Tibial nerve (tissue), 4 donors: ENCODE results near the gene RAPGEF6. TPM values are rescaled to one million over a fixed set of nuclear protein-coding genes. Genes with fewer than 3 reads are reported as not detected.

Experiments used
- DNase-seq, 2 donors: peaks; one replicate each; pipeline ENCODE4 v3.0.0-alpha.2; 2019; ENCODE audit warnings: low spot score in 2 of 2
- H3K27ac ChIP-seq, 4 donors: fragments of 200-600 bp; sonication (generic) in 3 of 4; one replicate each; pipeline ENCODE4 v1.5.1; 2017 to 2019; ENCODE audit warnings: mild to moderate bottlenecking in 1 of 4
- H3K27me3 ChIP-seq, 2 donors: fragments of 200-600 bp; sonication (generic) in 1 of 2; one replicate each; pipeline versions ENCODE4 v1.5.1 to v1.6.0; 2017 to 2019
- H3K36me3 ChIP-seq, 3 donors: fragments of 200-600 bp; sonication (generic); one replicate each; pipeline ENCODE4 v1.5.1; 2018 to 2019
- H3K4me1 ChIP-seq, 4 donors: fragments of 200-600 bp; sonication (generic) in 3 of 4; one replicate each; pipeline ENCODE4 v1.5.1; 2017 to 2019
- H3K4me3 ChIP-seq, 4 donors: fragments of 200-600 bp; sonication (generic) in 3 of 4; one replicate each; pipeline ENCODE4 v1.5.1; 2017 to 2019; ENCODE audit warnings: mild to moderate bottlenecking in 1 of 4, moderate library complexity in 1 of 4
- H3K9me3 ChIP-seq, 4 donors: fragments of 200-600 bp; sonication (generic) in 3 of 4; one replicate each; pipeline ENCODE4 v1.5.1; 2017 to 2019
- EP300 ChIP-seq, 2 donors: sonication (generic); formaldehyde crosslinking; IDR thresholded peaks; one replicate each; pipeline ENCODE4 v1.6.1; 2017; ENCODE audit warnings: antibody characterized with exemption in 2 of 2, mild to moderate bottlenecking in 1 of 2
- POLR2A ChIP-seq, 2 donors: fragments of 450-650 bp; IDR thresholded peaks; one replicate each; pipeline ENCODE4 v1.6.1; 2017; ENCODE audit warnings: antibody characterized with exemption in 2 of 2, mild to moderate bottlenecking in 2 of 2, moderate library complexity in 2 of 2
- WGBS, 2 donors: methylation state at CpG; one replicate each; pipeline ENCODE4 v1.1.5; 2018; 5-methylcytosine and 5-hydroxymethylcytosine counted together
- total RNA-seq, 4 donors: library from RNA; depleted of rRNA; stranded (reverse); fragments of >200 nt; gene quantifications; one replicate each; pipeline ENCODE4 v1.1.0, GENCODE V29; 2016
- TF ChIP-seq, protein P1 (sequence below), 5 experiments: fragments of 200-600 bp in 3 of 5; fragments of 450-650 bp in 2 of 5; sonication (generic) in 3 of 5; IDR thresholded peaks; one replicate each; pipeline ENCODE4 v1.5.1; 2016 to 2019; ENCODE audit warnings: antibody characterized with exemption in 5 of 5, mild to moderate bottlenecking in 3 of 5, moderate library complexity in 2 of 5

The RAPGEF6 gene
- total RNA-seq, 4 donors from 2014 or later = 25.1 to 36.4 (median 26.6) TPM

DNA sequence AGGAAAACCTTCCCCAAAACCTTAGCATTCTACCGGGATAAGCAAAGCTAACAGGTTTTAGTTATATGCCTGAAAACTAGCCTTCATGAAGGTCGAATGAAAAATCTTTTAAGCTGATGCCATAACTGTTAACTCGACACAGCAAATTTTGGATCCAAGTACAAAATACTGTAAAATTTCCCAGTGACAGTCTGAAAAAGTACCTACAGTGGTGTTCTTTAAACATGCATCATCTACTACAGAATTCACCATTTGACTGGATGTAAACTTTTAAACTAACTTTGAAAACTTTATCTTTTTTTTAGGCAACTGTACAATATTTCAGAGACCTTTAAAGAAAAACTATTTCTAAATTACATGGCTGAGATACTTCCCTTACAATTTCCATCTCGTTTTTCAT lies 791 bp downstream of the RAPGEF6 start:
- H3K27me3 ChIP-seq = no peaks in the 10 kb centered on the region
- TF ChIP-seq POLR2A (IDR thresholded peaks at IDR 0.05) = no peak
- TF ChIP-seq, protein P1, sequence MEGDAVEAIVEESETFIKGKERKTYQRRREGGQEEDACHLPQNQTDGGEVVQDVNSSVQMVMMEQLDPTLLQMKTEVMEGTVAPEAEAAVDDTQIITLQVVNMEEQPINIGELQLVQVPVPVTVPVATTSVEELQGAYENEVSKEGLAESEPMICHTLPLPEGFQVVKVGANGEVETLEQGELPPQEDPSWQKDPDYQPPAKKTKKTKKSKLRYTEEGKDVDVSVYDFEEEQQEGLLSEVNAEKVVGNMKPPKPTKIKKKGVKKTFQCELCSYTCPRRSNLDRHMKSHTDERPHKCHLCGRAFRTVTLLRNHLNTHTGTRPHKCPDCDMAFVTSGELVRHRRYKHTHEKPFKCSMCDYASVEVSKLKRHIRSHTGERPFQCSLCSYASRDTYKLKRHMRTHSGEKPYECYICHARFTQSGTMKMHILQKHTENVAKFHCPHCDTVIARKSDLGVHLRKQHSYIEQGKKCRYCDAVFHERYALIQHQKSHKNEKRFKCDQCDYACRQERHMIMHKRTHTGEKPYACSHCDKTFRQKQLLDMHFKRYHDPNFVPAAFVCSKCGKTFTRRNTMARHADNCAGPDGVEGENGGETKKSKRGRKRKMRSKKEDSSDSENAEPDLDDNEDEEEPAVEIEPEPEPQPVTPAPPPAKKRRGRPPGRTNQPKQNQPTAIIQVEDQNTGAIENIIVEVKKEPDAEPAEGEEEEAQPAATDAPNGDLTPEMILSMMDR (IDR thresholded peaks at IDR 0.05) = no peak
- TF ChIP-seq EP300 (IDR thresholded peaks at IDR 0.05) = no peak
- no peak for DNase-seq
- WGBS, 2 donors = 2 to 5% methylated on average over 4 of the region's 4 CpGs
- H3K4me1 ChIP-seq = peaks cover 0 to 49% (median 25%) of the 10 kb centered on the region in 4 donors
- H3K4me3 ChIP-seq = peak overlapping the region; percentile 60 to 92 (median 77)
- no peaks in the 10 kb centered on the region for H3K36me3 ChIP-seq
- peak overlapping the region; percentile 91 to 99 (median 95) for H3K27ac ChIP-seq
- H3K9me3 ChIP-seq = no peaks in the 10 kb centered on the region

DNA sequence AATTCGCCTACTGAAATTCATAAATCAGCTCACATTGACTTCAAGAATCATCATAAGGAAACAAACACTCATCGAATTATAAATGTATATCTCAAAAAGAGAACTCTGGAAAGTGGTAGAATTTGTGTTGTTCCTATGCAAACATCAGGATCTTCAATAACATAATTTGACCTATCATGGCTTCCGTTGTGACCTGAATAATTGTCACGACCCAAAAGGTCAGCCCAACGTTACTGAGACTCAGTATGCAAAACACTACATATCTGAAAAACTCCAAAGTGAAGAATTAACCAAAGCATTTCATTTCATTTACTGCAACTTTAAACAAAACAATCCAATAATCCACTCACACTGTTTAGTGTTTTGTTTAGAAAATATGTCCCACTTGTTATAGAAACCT lies 1.2 kb downstream of the RAPGEF6 start:
- peaks cover 0 to 49% (median 25%) of the 10 kb centered on the region in 4 donors for H3K4me1 ChIP-seq
- H3K9me3 ChIP-seq = no peaks in the 10 kb centered on the region
- no peaks in the 10 kb centered on the region for H3K36me3 ChIP-seq
- H3K27me3 ChIP-seq = no peaks in the 10 kb centered on the region
- TF ChIP-seq POLR2A (IDR thresholded peaks at IDR 0.05) = no peak
- no peak for TF ChIP-seq EP300 (IDR thresholded peaks at IDR 0.05)
- TF ChIP-seq, protein P1 (IDR thresholded peaks at IDR 0.05) = no peak
- peak overlapping the region in 3 of 4 donors; percentile 91 to 99 (median 95) for H3K27ac ChIP-seq
- no peak for DNase-seq
- WGBS, 2 donors = 44 to 49% methylated on average over 5 of the region's 5 CpGs
- H3K4me3 ChIP-seq = peak overlapping the region; percentile 60 to 92 (median 77)

DNA sequence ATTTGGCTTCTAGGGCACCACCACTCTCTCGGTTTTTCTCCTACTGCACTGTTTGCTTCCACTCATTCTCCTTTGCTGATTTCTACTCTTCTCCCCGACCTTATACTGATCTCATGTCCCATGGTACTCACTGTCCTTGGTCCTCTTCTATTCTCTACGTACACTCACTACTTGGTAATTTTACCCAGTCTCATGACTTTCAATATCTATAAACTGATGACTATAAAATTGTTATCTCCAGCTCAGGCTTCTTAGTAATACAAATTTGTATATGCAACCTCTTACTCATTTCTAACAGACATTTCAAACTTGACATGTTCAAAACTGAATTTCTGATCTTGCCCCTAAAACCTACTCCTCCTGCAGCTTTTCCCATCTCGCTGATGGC lies 4.1 kb downstream of the RAPGEF6 start:
- Histone ChIP-seq H3K27ac (no peak overlapping the region), H3K4me3 (no peak overlapping the region), H3K27me3 (no peaks in the 10 kb centered on the region), H3K36me3 (no peaks in the 10 kb centered on the region), H3K4me1 (peaks cover 0 to 56% (median 22%) of the 10 kb centered on the region in 4 donors), H3K9me3 (no peaks in the 10 kb centered on the region)
- TF ChIP-seq POLR2A (IDR thresholded peaks at IDR 0.05) = no peak
- TF ChIP-seq, protein P1 (IDR thresholded peaks at IDR 0.05) = no peak
- 70 to 75% methylated on average over 4 of the region's 4 CpGs for WGBS, 2 donors
- no peak for DNase-seq

DNA sequence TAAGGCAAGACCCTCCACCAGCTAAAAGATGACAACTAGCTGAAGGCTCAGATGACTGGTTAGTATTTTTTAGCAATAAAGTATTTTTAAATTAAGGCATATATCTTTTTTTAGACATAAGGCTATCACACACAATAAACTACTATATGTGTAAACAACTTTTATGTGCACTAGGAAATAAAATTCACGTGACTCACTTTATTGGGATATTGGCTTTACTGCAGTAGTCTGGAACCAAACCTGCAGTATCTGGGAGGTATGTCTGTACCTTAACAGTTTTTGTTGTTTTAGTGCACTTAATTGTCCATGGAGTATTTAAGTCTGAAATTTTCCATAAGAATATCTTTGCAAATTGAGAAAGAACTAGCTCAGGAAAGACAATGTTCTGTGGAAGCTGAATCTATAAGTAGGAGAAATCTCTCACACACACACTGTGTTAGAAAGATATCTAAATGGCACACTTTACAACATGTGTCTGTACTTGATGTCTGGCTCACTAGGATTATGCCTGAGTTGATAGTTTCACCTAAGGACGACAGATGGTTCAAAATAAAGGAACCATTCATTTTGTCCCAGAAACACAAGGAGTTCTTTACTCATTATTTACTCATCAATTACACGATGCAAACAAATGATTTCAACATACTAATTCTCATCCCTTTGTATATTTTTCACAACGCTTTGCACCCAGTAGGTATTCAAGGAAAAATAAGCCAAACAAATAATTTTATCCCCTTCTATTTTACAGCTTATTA lies 4.6 kb downstream of the RAPGEF6 start:
- peaks cover 0 to 56% (median 22%) of the 10 kb centered on the region in 4 donors for H3K4me1 ChIP-seq
- no peaks in the 10 kb centered on the region for H3K36me3 ChIP-seq
- WGBS, 2 donors = 47 to 53% methylated on average over 4 of the region's 4 CpGs
- no peaks in the 10 kb centered on the region for H3K27me3 ChIP-seq
- H3K27ac ChIP-seq = no peak overlapping the region
- TF ChIP-seq, protein P1 (IDR thresholded peaks at IDR 0.05) = no peak
- TF ChIP-seq POLR2A (IDR thresholded peaks at IDR 0.05) = no peak
- TF ChIP-seq EP300 (IDR thresholded peaks at IDR 0.05) = no peak
- no peak overlapping the region for H3K4me3 ChIP-seq
- DNase-seq = no peak
- H3K9me3 ChIP-seq = no peaks in the 10 kb centered on the region

DNA sequence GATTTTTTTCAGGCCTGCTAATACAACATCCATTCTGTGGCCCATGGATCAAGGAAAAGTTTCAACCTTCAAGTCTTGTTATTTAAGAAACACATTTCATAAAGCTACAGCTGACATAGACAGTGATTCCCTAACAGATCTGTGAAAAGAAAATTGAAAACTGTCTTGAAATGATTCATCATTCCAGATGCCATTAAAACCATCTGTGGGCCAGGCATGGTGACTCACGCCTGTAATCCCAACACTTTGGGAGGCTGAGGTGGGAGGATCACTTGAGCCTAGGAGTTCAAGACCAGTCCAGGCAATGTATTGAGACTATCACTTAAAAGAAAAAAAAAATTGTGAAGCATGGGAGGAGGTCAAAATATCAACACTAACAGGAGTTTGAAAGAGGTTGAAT lies 6.0 kb downstream of the RAPGEF6 start:
- TF ChIP-seq EP300 (IDR thresholded peaks at IDR 0.05) = no peak
- TF ChIP-seq POLR2A (IDR thresholded peaks at IDR 0.05) = no peak
- TF ChIP-seq, protein P1 (IDR thresholded peaks at IDR 0.05) = no peak
- no peak for DNase-seq
- H3K4me1 ChIP-seq = peaks cover 0 to 52% (median 22%) of the 10 kb centered on the region in 4 donors

More for the DNA sequence above, 6.0 kb downstream of the RAPGEF6 start:
- WGBS, 2 donors = 82% methylated on average over 1 of the region's 1 CpG
- no peaks in the 10 kb centered on the region for H3K9me3 ChIP-seq
- H3K27me3 ChIP-seq = no peaks in the 10 kb centered on the region
- no peaks in the 10 kb centered on the region for H3K36me3 ChIP-seq
- H3K4me3 ChIP-seq = no peak overlapping the region
- no peak overlapping the region for H3K27ac ChIP-seq
